HEK293T (cell line): ENCODE data around the gene ERGIC3.
"Not testable (repeated sequence)": the region's sequence is repeated elsewhere in the genome, so short reads cannot be mapped to it uniquely, and the experiment has no call there.

Experiments
- BHLHE40 ChIP-seq: fragments of 450-650 bp; IDR thresholded peaks from 2 replicates; pipeline ENCODE4 v1.6.1; 2016; ENCODE audit warnings: mild to moderate bottlenecking, moderate library complexity, borderline replicate concordance
- ELF4 ChIP-seq: fragments of 450-650 bp; IDR thresholded peaks from 2 replicates; pipeline ENCODE4 v1.6.1; 2017; ENCODE audit warnings: antibody characterized with exemption
- FOXK2 ChIP-seq: fragments of 450-650 bp; IDR thresholded peaks from 2 replicates; pipeline ENCODE4 v1.6.1; 2016; ENCODE audit warnings: mild to moderate bottlenecking
- FOXM1 ChIP-seq: fragments of 450-650 bp; IDR thresholded peaks from 2 replicates; pipeline ENCODE4 v1.6.1; 2017; ENCODE audit warnings: mild to moderate bottlenecking, borderline replicate concordance
- NFRKB ChIP-seq: fragments of 450-650 bp; IDR thresholded peaks from 2 replicates; pipeline ENCODE4 v1.6.1; 2016; ENCODE audit warnings: mild to moderate bottlenecking, moderate library complexity
- PKNOX1 ChIP-seq: fragments of 450-650 bp; IDR thresholded peaks from 2 replicates; pipeline ENCODE4 v1.6.1; 2016
- SP1 ChIP-seq: fragments of 450-650 bp; IDR thresholded peaks from 2 replicates; pipeline ENCODE4 v1.6.1; 2017
- SUZ12 ChIP-seq: fragments of 450-650 bp; IDR thresholded peaks from 2 replicates; pipeline ENCODE4 v1.6.1; 2016; ENCODE audit warnings: mild to moderate bottlenecking
- TARDBP ChIP-seq: fragments of 450-650 bp; IDR thresholded peaks from 2 replicates; pipeline ENCODE4 v1.6.1; 2016
- ZNF384 ChIP-seq: fragments of 450-650 bp; IDR thresholded peaks from 2 replicates; pipeline ENCODE4 v1.6.1; 2016

DNA sequence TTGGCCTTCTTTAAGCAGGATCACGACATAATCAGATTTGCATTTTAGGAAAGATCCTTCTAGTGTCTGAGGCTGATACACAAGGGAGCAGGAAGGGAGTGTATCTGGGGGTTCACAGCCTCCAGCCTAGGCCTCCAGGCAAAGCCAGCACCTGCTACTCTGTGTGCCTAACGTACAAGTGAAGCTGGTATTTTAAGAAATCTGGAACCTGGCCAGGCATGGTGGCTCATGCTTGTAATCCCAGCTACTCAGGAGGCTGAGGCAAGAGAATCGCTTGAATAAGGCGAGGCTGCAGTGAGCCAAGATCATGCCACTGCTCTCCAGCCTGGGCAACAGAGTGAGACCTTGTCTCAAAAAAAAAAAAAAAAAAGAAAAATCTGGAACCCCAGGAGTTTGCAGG is 13.6 kb downstream of the ERGIC3 start:
- TF ChIP-seq PKNOX1, FOXM1, ZNF384, NFRKB, SP1, TARDBP, BHLHE40, ELF4, SUZ12, FOXK2: not testable (repeated sequence)
